Measurements from ENCODE around the gene MYCN. TPM values are rescaled to one million over a fixed set of nuclear protein-coding genes. Genes with fewer than 3 reads are reported as not detected.

MYCN gene
- total RNA-seq, 2 experiments from 2014 or later, result not detected

DNA sequence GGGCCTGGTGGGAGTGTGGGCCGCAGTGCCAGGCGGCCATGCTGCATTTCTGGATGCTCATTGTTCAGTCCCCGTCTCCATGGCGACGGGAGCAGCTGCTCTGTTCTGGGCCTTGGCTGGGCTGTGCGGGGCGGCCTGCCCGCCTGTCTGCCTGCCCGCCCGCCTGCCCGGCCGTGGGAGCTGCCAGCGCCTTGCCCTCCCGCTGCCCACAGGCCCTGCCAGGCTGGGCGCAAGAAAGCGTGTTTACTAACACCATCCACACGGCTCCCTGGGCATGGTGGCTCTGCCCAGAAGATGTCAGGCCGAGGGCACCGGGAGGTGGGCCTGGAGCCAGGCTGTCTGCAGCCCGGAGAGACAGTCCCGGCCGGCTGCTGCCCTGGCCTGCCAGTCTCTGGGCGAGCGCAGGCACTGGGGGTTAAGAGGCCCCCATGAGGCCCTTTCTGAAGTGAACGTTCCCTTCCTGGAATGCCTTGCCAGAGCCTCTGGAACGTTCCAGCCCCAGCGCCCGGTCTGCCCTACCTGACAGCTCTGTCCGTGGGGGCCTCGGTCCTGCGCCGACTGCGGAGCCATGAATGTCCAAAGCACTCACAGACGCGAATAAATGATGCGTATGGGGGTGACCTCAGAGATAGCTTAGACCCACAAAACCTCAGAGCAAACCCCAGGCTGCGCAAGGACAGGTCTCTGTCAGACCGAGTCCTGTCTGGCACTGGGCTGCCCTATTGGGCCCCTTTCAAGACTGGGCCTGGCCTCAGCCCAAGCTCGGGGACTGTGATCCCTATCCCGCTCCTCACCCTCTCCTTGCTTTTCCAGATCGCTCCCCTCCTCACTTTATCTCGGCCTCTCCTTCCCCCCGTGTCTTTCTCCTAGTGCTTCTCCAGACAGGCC lies 44.3 kb downstream of the MYCN start:
- ChIA-PET POLR2A (no interaction called here), CTCF (no interaction called here)
- no peaks in the 10 kb centered on the region for H3K27me3 Mint-ChIP-seq
- H3K36me3 Mint-ChIP-seq (ENCODE audit: low read depth), result no peaks in the 10 kb centered on the region
- no peaks in the 10 kb centered on the region for H3K4me1 Mint-ChIP-seq
- no peak for DNase-seq
- H3K4me3 Mint-ChIP-seq, result no peak overlapping the region
- no peaks in the 10 kb centered on the region for H3K9me3 Mint-ChIP-seq
- H3K27ac Mint-ChIP-seq, result no peak overlapping the region

DNA sequence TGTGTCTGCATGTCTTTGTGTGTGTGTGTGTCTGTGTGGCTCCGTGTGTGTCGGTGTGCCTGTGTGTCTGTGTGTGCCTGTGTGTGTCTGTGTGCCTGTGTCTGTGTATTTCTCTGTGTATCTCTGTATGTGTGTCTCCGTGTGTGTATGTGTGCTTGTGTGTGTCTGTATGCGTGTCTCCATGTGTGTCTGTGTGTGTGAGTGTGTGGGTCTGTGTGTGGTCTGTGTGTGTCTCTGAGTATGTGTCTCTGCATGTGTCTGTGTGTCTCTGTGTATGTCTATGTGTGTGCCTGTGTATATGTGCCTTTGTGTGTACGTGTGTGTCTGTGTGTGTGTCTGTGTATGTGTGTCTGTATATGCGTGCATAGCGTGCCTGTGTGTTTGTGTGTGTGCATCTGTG lies 45.2 kb downstream of the MYCN start:
- Mint-ChIP-seq H3K36me3 (ENCODE audit: low read depth) (no peaks in the 10 kb centered on the region), H3K27ac (no peak overlapping the region), H3K4me1 (no peaks in the 10 kb centered on the region), H3K9me3 (no peaks in the 10 kb centered on the region), H3K27me3 (no peaks in the 10 kb centered on the region), H3K4me3 (no peak overlapping the region)
- ChIA-PET POLR2A (no interaction called here), CTCF (no interaction called here)
- DNase-seq, result no peak

DNA sequence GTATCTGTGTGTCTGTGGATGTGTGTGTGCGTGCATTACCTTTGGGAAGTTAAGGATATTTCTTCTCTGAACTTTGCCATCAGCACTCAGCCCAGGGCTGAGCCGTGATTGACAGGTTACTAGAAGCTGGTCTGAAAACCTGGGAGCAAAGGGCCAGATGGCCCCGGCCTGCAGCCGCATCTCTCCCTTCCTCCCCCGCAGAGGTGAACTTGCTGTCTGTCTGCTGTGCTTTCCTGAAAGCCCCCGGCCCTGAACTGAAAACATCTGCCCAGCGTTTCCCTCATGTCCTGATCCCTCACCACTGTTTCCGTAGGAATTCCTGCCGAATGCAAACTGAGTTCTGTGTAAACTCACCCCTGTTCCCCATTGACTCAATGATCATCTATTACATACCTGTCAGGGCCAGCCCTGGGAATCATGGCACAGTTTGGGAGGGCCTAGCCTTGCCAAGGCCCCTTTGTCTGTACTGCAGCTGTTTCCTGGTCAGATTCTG lies 45.8 kb downstream of the MYCN start:
- no peak for DNase-seq
- Mint-ChIP-seq H3K27ac (no peak overlapping the region), H3K27me3 (no peaks in the 10 kb centered on the region), H3K9me3 (no peaks in the 10 kb centered on the region), H3K4me1 (no peaks in the 10 kb centered on the region), H3K4me3 (no peak overlapping the region), H3K36me3 (ENCODE audit: low read depth) (no peaks in the 10 kb centered on the region)
- POLR2A ChIA-PET, result no interaction called here
- CTCF ChIA-PET, result no interaction called here

- CTCF ChIA-PET, result no interaction called here
- POLR2A ChIA-PET, result no interaction called here
- H3K27me3 Mint-ChIP-seq, result no peaks in the 10 kb centered on the region
- H3K27ac Mint-ChIP-seq, result no peak overlapping the region
- DNase-seq, result no peak
- no peak overlapping the region for H3K4me3 Mint-ChIP-seq
- no peaks in the 10 kb centered on the region for H3K4me1 Mint-ChIP-seq
- H3K36me3 Mint-ChIP-seq (ENCODE audit: low read depth), result no peaks in the 10 kb centered on the region
- H3K9me3 Mint-ChIP-seq, result no peaks in the 10 kb centered on the region
These were observed 46.3 kb downstream of the MYCN start for GRCh38 chr2:15986644-15987043.

DNA sequence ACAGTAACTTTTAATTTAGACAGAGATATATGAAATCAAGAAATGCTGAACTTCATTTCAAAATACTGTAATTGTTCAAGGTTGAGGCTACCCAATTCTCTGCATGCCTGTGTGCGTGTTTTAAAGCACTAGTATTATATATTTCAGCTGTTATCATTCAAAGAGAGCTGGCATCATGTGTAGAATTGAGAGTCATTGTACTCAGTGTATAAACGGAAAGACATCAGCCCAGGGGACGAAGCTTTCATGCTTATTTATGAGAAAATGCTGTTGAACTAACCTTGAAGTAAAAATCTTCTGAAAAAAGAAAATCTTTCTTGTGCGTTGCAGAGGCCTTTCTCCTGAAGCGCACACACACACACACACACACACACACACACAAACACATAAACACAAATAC lies 48.4 kb downstream of the MYCN start:
- Mint-ChIP-seq H3K36me3 (ENCODE audit: low read depth) (no peaks in the 10 kb centered on the region), H3K27me3 (no peaks in the 10 kb centered on the region), H3K4me1 (no peaks in the 10 kb centered on the region), H3K9me3 (peaks cover 3% of the 10 kb centered on the region), H3K4me3 (no peak overlapping the region), H3K27ac (no peak overlapping the region)
- POLR2A ChIA-PET, result no interaction called here
- DNase-seq, result no peak
- CTCF ChIA-PET, result no interaction called here

DNA sequence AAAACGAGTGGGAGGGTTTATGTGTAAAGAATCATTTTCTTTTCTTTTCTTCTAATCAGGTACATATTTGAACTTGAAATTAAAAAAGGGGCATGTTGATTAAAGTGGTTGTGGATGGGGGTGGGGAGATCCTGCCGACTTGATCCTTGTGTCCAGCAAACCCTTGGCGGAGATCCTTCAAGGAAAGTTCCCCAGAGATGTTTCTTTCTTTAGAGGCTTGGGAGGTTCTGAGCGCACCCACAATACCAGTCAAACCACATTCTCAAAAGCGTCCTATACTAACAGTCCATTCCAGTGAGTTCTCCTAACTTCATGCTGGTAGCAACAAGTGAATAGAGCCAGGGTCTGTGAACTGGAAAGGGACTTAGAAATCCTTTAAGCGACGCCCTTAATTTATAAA lies 49.2 kb downstream of the MYCN start:
- DNase-seq, result no peak
- no peaks in the 10 kb centered on the region for H3K36me3 Mint-ChIP-seq (ENCODE audit: low read depth)

DNA sequence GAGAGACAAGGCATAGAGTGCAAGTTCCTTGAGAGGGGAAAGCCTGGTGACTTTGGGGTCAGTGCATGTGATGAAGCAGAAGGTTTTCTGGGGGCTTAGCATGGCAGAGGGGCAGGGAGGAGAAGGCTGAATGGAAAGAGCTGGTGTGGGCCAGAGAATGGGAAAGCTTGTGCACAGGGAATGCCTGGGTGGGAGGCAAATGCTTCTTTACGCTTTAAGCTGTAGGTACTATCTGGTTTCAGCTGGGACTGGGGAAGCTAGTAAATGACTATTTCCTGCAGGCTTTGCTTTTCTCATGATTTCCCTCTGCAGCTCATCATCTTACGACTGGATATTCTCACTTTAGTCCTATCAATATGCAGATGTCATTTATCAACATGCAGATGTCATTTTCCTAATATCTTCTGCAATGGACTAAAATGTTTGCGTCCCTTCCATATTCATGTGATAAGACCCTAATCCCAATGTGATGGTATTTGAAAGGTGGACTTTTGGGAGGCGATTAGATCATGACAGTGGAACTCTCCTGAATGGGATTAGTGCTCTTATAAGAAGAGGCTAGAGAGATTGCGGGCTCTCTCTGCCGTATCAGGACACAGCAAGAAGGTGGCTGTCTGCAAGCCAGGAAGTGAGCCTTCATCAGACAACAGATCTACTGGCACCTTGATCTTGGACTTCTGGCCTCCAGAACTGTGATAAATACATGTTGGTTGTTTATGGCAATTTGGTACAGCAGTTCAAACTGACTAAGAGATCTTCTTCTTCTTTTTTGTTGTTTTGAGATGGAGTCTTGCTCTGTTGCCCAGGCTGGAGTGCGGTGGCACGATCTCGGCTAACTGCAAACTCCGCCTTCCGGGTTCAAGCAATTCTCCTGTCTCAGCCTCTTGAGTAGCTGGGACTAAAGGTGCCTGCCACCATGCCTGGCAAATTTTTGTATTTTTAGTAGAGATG lies 50.1 kb downstream of the MYCN start:
- H3K4me1 Mint-ChIP-seq, result no peaks in the 10 kb centered on the region
- H3K27me3 Mint-ChIP-seq, result no peaks in the 10 kb centered on the region
- no peak overlapping the region for H3K27ac Mint-ChIP-seq
- DNase-seq, result no peak
- H3K4me3 Mint-ChIP-seq, result no peak overlapping the region
- H3K9me3 Mint-ChIP-seq, result peaks cover 6% of the 10 kb centered on the region
- no peaks in the 10 kb centered on the region for H3K36me3 Mint-ChIP-seq (ENCODE audit: low read depth)
- POLR2A ChIA-PET, result no interaction called here
- CTCF ChIA-PET, result interaction anchor here (0.5 kb wide), 1 partner anchor 113 kb away, joined by 4 read pairs; no protein-coding TSS in a partner anchor

More for the DNA sequence above, 49.2 kb downstream of the MYCN start:
- H3K9me3 Mint-ChIP-seq, result peaks cover 4% of the 10 kb centered on the region
- CTCF ChIA-PET, result no interaction called here
- no peaks in the 10 kb centered on the region for H3K27me3 Mint-ChIP-seq
- H3K4me3 Mint-ChIP-seq, result no peak overlapping the region
- H3K4me1 Mint-ChIP-seq, result no peaks in the 10 kb centered on the region
- H3K27ac Mint-ChIP-seq, result no peak overlapping the region
- POLR2A ChIA-PET, result no interaction called here

DNA sequence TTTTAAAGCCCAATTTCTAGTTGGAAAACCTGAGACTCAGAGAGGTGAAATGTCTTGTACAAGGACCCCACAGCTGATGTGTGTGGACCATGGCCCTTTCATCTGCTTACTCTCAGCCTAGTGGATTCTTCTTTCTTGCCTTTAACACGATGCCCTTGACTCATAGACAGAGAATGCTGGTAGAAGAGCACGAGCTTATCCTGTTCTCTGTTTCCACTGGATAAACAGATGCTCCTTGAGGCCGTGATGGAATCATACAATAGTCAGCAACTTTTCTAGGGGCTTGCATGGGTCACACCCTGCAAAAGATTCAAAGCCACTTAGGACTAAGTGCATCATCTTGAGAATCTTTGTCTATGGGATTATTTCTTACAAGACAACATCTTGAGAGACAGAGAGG lies 50.9 kb downstream of the MYCN start:
- POLR2A ChIA-PET, result no interaction called here
- H3K27ac Mint-ChIP-seq, result no peak overlapping the region
- H3K27me3 Mint-ChIP-seq, result no peaks in the 10 kb centered on the region
- CTCF ChIA-PET, result interaction anchor here (0.5 kb wide), 1 partner anchor 112 kb away, joined by 4 read pairs; no protein-coding TSS in a partner anchor
- H3K4me1 Mint-ChIP-seq, result no peaks in the 10 kb centered on the region
- H3K36me3 Mint-ChIP-seq (ENCODE audit: low read depth), result no peaks in the 10 kb centered on the region
- H3K9me3 Mint-ChIP-seq, result peaks cover 6% of the 10 kb centered on the region
- H3K4me3 Mint-ChIP-seq, result no peak overlapping the region
- no peak for DNase-seq

DNA sequence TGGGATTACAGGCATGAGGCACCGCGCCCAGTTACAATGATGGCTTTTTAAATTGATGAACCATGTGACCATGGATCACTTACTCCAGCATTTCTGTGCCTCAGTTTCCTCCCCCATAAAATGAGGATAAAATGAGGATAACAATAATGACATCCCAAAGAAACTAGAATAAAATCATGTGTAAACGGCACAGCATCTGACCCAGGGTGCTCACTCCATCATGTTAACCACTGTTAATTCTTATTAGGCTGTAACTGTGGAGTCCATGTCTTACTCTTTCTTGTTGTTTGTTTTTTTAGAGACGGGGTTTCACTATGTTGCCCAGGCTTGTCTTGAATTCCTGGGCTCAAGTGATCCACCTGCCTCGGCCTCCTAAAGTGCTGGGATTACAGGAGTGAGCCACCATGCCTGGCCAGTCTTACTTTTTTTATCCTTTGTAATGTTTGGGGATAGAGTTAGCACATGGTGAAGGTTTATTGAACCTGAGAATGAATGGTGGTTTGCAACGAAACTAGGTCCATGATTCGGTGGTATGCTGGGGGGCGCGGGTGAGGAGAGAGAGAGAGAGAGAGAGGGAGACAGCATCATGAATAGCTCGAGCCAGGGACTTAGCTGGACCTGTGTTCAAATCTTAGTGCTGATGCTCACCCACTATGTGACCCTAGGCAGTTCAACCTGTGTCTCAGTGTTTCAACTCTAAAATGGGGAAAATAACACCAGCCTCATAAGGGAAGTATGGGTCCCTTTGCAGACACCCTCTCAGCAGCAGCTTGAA lies 52.3 kb downstream of the MYCN start:
- Mint-ChIP-seq H3K4me3 (no peak overlapping the region), H3K4me1 (no peaks in the 10 kb centered on the region), H3K27me3 (no peaks in the 10 kb centered on the region), H3K9me3 (peaks cover 6% of the 10 kb centered on the region), H3K36me3 (ENCODE audit: low read depth) (no peaks in the 10 kb centered on the region), H3K27ac (no peak overlapping the region)
- ChIA-PET POLR2A (no interaction called here), CTCF (no interaction called here)
- DNase-seq, result no peak

DNA sequence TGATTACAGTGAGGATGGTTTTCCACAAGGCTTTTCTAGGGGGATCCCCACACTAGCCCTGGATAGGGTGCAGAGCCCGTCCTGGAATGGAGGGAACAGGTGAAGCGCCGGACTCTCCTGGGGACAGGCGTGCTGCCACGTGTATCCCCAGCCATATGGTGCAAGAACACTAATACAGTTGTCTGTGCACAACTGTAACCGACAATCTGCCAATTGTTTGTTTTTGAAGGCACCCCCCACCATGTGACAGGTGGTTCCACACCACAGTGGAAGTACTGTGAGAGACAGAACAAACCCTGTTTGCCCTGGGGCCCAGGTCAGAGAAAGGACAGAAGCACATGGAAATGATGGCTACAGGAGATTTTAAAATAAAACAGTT lies 52.9 kb downstream of the MYCN start:
- ChIA-PET POLR2A (no interaction called here), CTCF (no interaction called here)
- Mint-ChIP-seq H3K36me3 (ENCODE audit: low read depth) (no peaks in the 10 kb centered on the region), H3K27me3 (no peaks in the 10 kb centered on the region), H3K4me3 (no peak overlapping the region), H3K4me1 (no peaks in the 10 kb centered on the region), H3K9me3 (peaks cover 6% of the 10 kb centered on the region), H3K27ac (no peak overlapping the region)
- DNase-seq, result no peak

DNA sequence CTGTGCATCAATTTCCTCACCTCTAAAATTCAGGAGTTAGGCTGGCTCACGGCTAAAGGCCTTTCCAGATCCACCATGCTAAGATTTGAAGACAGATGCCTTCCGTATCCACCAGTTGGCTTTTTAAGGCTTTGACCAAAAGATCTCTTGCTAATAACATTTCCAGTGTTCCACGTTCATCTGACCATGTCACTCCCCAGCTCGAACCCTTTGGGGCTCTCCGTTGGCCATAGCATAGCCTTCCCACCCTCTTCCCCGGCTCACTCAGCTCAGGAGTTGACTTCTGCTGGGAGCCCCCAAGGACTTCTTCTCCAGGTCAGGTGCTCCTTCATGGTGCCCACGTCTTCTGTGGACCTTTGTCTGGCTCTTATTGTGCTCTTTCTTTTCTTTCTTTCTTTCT lies 53.3 kb downstream of the MYCN start:
- ChIA-PET CTCF (no interaction called here), POLR2A (no interaction called here)
- DNase-seq, result no peak
- H3K4me1 Mint-ChIP-seq, result no peaks in the 10 kb centered on the region
- H3K9me3 Mint-ChIP-seq, result peaks cover 6% of the 10 kb centered on the region
- H3K4me3 Mint-ChIP-seq, result no peak overlapping the region
- no peak overlapping the region for H3K27ac Mint-ChIP-seq
- no peaks in the 10 kb centered on the region for H3K36me3 Mint-ChIP-seq (ENCODE audit: low read depth)
- no peaks in the 10 kb centered on the region for H3K27me3 Mint-ChIP-seq

- no peaks in the 10 kb centered on the region for H3K4me1 Mint-ChIP-seq
- H3K4me3 Mint-ChIP-seq, result no peak overlapping the region
- ChIA-PET POLR2A (no interaction called here), CTCF (no interaction called here)
- DNase-seq, result no peak
- no peaks in the 10 kb centered on the region for H3K36me3 Mint-ChIP-seq (ENCODE audit: low read depth)
- no peak overlapping the region for H3K27ac Mint-ChIP-seq
- no peaks in the 10 kb centered on the region for H3K27me3 Mint-ChIP-seq
- peaks cover 6% of the 10 kb centered on the region for H3K9me3 Mint-ChIP-seq
These were observed 55.3 kb downstream of the MYCN start for GRCh38 chr2:15995603-15996002.

Data from activated CD4-positive, alpha-beta memory T cell treated with anti-CD3 and anti-CD28 coated beads, Interleukin-2, amount 10 ng/mL, durations not matched to agents 7 days and 5 days (primary cell).